22Rv1 (cell line): ENCODE measurements around the gene COL6A2.

ENCODE experiments used
- H3K27ac ChIP-seq: fragments of 450-650 bp; 2 replicates; pipeline ENCODE4 v1.5.1; 2017
- ZFX ChIP-seq: fragments of 450-650 bp; IDR thresholded peaks from 2 replicates; pipeline ENCODE4 v1.6.1; 2017; ENCODE audit warnings: antibody characterized with exemption, borderline replicate concordance
- TF ChIP-seq, protein P1 (sequence below): fragments of 450-650 bp; IDR thresholded peaks from 2 replicates; pipeline ENCODE4 v1.5.1; 2017; ENCODE audit warnings: mild to moderate bottlenecking

Gene COL6A2

DNA sequence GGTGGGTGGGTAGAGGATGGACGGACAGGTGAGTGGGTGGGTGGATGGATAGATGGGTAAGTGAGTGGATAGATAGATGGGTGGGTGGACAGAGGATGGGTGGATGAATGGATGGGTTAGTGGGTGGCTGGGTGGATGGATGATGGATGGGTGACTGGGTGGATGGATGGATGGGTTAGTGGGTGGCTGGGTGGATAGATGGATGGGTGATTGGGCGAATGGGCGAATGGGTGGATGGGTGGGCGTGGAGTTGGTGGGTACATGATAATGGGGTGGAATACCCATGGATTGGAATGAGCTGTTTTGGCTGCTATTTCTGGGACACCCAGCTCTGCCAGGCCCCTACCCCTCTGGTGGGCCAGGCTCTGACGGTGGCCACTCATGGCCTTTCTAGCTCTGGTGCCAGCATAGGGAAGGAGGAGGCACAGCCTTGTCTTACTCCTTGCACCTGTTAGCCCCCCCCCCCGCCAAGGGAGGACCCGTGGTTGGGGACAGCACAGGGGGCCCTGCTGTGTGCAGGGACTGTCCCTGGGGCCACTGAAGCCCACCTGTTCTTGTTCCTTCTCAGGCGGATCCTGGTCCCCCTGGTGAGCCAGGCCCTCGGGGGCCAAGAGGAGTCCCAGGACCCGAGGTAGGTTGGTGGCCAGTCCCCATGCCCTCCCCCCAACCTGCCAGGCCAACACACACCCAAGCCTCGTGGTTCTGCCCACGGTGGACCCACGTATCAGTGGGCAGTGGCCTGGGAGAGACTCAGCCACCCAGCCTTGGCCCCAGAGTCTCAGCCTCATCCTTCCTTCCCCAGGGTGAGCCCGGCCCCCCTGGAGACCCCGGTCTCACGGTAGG is 26.4 kb downstream of the COL6A2 start:
- H3K27ac ChIP-seq: no peak overlapping the region

DNA sequence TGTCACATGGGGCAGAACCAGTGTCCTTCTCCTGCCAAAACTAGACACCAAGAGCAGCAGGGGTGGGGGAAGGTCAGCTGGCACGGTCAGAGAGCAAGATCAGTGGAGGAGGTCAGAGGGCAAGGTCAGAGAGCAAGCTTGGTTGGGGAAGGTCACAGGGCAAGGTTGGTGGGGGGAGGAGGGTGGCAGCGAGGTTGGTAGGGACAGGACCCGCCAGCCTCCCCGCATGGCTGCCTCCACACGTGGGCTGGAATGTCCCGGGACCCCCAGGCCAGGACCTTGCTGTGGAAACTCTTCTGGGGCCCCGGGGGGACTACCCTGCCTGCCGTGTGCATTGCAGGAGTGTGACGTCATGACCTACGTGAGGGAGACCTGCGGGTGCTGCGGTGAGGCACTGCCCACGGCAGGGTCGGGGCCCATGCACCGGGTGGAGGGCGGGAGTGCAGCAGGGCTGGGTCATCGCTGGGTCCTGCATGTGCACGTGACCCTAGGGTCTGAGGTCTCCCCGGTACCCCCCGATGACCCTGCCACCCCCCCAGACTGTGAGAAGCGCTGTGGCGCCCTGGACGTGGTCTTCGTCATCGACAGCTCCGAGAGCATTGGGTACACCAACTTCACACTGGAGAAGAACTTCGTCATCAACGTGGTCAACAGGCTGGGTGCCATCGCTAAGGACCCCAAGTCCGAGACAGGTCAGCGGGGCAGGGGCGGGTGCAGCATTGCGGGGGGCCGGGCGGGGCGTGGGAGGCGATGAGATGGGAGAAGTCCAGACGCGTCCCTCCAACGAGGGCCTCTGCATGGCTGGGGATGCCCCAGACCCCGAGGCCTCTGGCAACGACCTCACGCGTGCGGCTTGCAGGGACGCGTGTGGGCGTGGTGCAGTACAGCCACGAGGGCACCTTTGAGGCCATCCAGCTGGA is 27.3 kb downstream of the COL6A2 start:
- TF ChIP-seq, protein P1, sequence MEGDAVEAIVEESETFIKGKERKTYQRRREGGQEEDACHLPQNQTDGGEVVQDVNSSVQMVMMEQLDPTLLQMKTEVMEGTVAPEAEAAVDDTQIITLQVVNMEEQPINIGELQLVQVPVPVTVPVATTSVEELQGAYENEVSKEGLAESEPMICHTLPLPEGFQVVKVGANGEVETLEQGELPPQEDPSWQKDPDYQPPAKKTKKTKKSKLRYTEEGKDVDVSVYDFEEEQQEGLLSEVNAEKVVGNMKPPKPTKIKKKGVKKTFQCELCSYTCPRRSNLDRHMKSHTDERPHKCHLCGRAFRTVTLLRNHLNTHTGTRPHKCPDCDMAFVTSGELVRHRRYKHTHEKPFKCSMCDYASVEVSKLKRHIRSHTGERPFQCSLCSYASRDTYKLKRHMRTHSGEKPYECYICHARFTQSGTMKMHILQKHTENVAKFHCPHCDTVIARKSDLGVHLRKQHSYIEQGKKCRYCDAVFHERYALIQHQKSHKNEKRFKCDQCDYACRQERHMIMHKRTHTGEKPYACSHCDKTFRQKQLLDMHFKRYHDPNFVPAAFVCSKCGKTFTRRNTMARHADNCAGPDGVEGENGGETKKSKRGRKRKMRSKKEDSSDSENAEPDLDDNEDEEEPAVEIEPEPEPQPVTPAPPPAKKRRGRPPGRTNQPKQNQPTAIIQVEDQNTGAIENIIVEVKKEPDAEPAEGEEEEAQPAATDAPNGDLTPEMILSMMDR: no peak
- TF ChIP-seq ZFX: no peak
- H3K27ac ChIP-seq: no peak overlapping the region

More for the DNA sequence above, 26.4 kb downstream of the COL6A2 start:
- TF ChIP-seq, protein P1: no peak
- TF ChIP-seq ZFX: no peak

DNA sequence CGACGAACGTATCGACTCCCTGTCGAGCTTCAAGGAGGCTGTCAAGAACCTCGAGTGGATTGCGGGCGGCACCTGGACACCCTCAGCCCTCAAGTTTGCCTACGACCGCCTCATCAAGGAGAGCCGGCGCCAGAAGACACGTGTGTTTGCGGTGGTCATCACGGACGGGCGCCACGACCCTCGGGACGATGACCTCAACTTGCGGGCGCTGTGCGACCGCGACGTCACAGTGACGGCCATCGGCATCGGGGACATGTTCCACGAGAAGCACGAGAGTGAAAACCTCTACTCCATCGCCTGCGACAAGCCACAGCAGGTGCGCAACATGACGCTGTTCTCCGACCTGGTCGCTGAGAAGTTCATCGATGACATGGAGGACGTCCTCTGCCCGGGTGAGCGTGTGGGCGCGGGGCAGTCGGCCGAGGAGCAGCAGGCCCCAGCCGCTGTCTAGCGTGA is 28.0 kb downstream of the COL6A2 start:
- no peak overlapping the region for H3K27ac ChIP-seq
- TF ChIP-seq ZFX: no peak
- TF ChIP-seq, protein P1: no peak

DNA sequence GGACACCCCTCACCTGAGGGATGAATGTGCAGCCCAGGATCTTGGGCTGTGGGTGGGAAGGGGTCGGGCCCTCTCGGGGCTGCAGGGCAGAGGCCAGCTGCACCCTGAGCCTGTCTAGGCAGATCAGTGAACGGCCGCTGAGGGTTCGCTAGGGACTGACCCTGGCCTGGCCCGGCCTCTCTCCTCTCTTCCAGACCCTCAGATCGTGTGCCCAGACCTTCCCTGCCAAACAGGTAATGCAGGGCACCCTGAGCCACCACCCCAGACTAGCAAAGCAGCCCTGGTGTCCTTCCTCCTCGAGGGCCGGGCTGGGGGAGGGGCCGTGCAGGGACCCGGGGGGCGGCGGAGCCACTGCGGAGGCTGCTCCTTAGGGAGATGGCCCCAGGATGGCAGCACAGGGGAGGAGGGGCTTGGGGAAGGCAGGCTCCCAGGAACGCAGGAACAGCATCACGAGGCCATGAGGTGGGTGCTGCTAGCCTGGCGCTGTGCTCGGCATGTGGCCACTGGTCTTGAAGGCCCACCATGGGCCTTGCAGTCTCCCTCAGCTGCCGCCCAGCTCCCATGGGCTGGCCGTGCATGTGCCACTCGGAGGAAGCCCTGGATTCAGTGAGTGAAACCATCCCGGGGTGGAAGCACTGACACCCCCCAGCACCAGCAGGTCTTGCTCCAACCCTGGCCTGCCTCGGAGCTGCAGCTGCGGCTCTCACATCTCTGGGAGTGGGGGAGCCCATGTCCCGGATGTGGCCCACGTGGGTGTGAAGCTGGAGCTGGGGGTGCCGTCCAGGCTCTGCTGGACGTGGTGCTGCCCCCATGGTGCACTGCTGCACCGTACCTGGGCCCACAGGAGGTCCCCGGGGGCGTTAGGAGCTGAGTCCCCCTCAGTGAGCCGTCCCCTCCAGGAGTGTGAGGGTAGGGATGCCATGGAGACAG is 28.7 kb downstream of the COL6A2 start:
- TF ChIP-seq, protein P1: no peak
- no peak for TF ChIP-seq ZFX

DNA sequence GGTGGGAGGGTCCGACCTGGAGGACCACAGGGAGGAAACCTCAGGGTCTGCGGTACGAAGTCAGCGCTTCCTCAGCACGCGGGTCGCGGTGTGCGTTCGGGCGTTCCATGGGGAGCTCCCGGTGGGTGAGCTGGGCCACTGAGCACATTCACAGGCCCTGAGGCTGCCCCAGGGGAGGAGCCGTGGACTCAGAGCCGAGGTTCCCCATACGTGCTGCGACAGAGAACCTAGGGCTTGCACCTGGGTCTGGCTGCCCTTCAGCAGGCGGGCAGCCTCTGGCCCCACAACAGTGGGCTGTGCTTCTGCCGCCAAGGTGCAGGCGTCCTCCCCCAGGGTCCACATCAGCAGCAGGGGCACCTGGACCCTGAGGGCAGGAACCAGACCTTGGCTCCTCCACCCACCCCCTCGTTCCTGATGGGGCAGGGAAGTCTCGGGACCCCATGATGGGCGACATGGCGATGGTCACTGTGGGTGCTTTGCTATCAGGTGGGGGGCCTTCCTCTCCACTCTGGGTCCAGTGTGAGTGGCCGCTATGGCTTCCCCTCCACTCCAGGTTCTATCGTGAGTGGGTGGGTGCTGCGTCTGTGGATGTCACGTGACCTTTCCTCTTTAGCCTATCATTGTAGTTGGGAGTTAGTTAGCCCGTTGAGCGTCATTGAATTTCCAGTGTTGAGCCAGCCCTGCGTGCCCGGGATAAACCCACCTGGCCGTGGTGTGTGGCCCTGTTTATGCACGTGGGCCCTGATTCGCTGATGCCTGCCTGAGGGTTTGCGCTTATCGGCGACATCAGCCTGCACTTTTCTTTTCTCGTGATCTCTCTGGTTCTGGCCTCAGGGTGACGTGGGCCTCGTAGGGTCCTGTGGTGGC is 29.6 kb downstream of the COL6A2 start:
- no peak overlapping the region for H3K27ac ChIP-seq

More for the DNA sequence above, 28.7 kb downstream of the COL6A2 start:
- no peak overlapping the region for H3K27ac ChIP-seq

More for the DNA sequence above, 29.6 kb downstream of the COL6A2 start:
- TF ChIP-seq, protein P1: no peak
- no peak for TF ChIP-seq ZFX
